Nephron progenitor cell (in vitro differentiated cells): ENCODE measurements around the gene MUTYH.
"Not testable (repeated sequence)": the region's sequence is repeated elsewhere in the genome, so short reads cannot be mapped to it uniquely, and the experiment has no call there.

ENCODE experiments used
- DNase-seq: peaks from one replicate; pipeline ENCODE4 v3.0.0; 2021
- H3K27ac Mint-ChIP-seq: 2 replicates; pipeline ENCODE4 v1.8.0; 2021; ENCODE audit warnings: mild to moderate bottlenecking, moderate library complexity, mixed read lengths
- H3K27me3 Mint-ChIP-seq: 2 replicates; pipeline ENCODE4 v1.8.0; 2021; ENCODE audit warnings: mild to moderate bottlenecking, low read depth, mixed read lengths; ENCODE audit not compliant: poor library complexity
- H3K36me3 Mint-ChIP-seq: 2 replicates; pipeline ENCODE4 v1.8.0; 2021; ENCODE audit warnings: low read depth, mixed read lengths
- H3K4me1 Mint-ChIP-seq: 2 replicates; pipeline ENCODE4 v1.8.0; 2021; ENCODE audit warnings: mixed read lengths
- H3K4me3 Mint-ChIP-seq: 2 replicates; pipeline ENCODE4 v1.8.0; 2021; ENCODE audit warnings: mild to moderate bottlenecking, moderate library complexity, mixed read lengths
- H3K9me3 Mint-ChIP-seq: 2 replicates; pipeline ENCODE4 v1.8.0; 2021; ENCODE audit warnings: mild to moderate bottlenecking, moderate library complexity, mixed read lengths
- TF ChIP-seq, protein P1 (sequence below): fragments of 200-600 bp; sonication (generic); IDR thresholded peaks from 2 replicates; pipeline ENCODE4 v1.5.0; 2021; ENCODE audit warnings: antibody characterized with exemption

Gene MUTYH

GRCh38 chr1:45299981-45300668, 40.1 kb downstream of the MUTYH start:
- DNase-seq, result peak; percentile 45
- TF ChIP-seq, protein P1, sequence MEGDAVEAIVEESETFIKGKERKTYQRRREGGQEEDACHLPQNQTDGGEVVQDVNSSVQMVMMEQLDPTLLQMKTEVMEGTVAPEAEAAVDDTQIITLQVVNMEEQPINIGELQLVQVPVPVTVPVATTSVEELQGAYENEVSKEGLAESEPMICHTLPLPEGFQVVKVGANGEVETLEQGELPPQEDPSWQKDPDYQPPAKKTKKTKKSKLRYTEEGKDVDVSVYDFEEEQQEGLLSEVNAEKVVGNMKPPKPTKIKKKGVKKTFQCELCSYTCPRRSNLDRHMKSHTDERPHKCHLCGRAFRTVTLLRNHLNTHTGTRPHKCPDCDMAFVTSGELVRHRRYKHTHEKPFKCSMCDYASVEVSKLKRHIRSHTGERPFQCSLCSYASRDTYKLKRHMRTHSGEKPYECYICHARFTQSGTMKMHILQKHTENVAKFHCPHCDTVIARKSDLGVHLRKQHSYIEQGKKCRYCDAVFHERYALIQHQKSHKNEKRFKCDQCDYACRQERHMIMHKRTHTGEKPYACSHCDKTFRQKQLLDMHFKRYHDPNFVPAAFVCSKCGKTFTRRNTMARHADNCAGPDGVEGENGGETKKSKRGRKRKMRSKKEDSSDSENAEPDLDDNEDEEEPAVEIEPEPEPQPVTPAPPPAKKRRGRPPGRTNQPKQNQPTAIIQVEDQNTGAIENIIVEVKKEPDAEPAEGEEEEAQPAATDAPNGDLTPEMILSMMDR, result peak; percentile 75
- H3K9me3 Mint-ChIP-seq, result no peaks in the 10 kb centered on the region
- H3K27ac Mint-ChIP-seq, result no peak overlapping the region
- H3K27me3 Mint-ChIP-seq, result peaks cover 5% of the 10 kb centered on the region
- no peak overlapping the region for H3K4me3 Mint-ChIP-seq
- H3K36me3 Mint-ChIP-seq, result no peaks in the 10 kb centered on the region
- peaks cover 60% of the 10 kb centered on the region for H3K4me1 Mint-ChIP-seq

DNA sequence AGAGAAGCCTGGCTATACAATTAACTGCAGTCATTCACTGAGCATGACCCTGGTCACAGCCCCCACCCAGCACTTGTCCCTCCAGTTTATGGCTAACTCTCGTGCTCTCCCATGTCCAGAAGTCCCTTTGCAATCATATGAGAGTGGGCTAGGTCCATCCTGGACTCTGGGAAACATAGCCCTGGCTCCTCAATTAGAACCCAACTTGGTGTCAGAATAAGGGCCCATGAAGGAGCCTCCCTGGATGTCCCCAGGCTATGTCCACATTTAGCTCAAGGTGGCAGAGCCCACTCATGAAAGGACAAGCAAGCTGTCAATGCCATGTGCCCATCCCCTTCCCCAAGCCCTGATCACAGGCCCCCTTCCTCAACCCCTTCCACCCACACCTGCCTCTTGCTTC, 40.9 kb downstream of the MUTYH start:
- TF ChIP-seq, protein P1, result no peak
- no peak for DNase-seq
- Mint-ChIP-seq H3K4me3 (no peak overlapping the region), H3K27ac (no peak overlapping the region), H3K4me1 (peaks cover 52% of the 10 kb centered on the region), H3K36me3 (no peaks in the 10 kb centered on the region), H3K27me3 (peaks cover 11% of the 10 kb centered on the region), H3K9me3 (no peaks in the 10 kb centered on the region)

DNA sequence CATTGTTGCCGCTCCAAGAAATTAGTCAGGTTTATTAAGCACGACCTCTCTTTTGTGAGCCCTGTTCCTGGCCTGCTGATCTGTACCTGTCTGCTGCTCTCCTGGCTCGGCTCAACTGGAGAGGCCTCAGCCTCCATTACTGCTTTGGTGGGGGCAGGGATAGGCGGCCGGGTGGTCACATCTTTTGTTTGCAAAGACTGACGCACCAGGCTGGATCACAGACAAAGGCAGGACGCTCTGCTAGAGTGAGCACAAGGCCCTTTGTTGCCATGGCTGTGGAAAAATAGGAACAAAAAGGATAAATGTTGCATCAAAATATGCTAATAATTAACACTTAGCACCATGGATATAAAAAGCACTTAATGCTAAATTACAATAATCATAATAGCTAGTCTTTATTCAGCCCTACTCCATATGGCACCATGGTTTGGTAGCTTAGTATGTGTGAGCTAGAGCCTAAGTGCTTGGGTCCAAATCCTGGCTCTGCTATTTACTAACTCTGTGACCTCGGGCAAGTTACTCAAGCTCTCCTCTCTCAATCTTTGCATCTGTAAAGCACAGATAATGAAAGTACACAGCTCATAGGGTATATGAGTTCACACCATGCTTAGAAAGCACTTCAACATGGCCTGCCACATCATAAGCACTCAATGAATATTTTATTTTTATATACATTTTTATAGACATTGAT, 42.4 kb downstream of the MUTYH start:
- H3K27ac Mint-ChIP-seq, result peak overlapping the region; percentile 93
- no peaks in the 10 kb centered on the region for H3K9me3 Mint-ChIP-seq
- H3K4me3 Mint-ChIP-seq, result no peak overlapping the region
- no peak for DNase-seq
- no peaks in the 10 kb centered on the region for H3K36me3 Mint-ChIP-seq
- H3K4me1 Mint-ChIP-seq, result peaks cover 48% of the 10 kb centered on the region
- H3K27me3 Mint-ChIP-seq, result peaks cover 11% of the 10 kb centered on the region
- TF ChIP-seq, protein P1, result no peak

- H3K27ac Mint-ChIP-seq, result no peak overlapping the region
Observed at GRCh38 chr1:45291716-45292115, 48.5 kb downstream of the MUTYH start.

GRCh38 chr1:45291002-45291401, 49.2 kb downstream of the MUTYH start:
- H3K4me3 Mint-ChIP-seq, H3K4me1 Mint-ChIP-seq, DNase-seq, H3K27me3 Mint-ChIP-seq, H3K36me3 Mint-ChIP-seq, H3K27ac Mint-ChIP-seq: not testable (repeated sequence)
- peaks cover 12% of the 10 kb centered on the region for H3K9me3 Mint-ChIP-seq

More at GRCh38 chr1:45291716-45292115, 48.5 kb downstream of the MUTYH start:
- H3K4me3 Mint-ChIP-seq, result no peak overlapping the region
- TF ChIP-seq, protein P1, result no peak
- H3K36me3 Mint-ChIP-seq, result no peaks in the 10 kb centered on the region
- peaks cover 6% of the 10 kb centered on the region for H3K27me3 Mint-ChIP-seq
- H3K9me3 Mint-ChIP-seq, result peaks cover 5% of the 10 kb centered on the region
- no peak for DNase-seq
- peaks cover 13% of the 10 kb centered on the region for H3K4me1 Mint-ChIP-seq

GRCh38 chr1:45286521-45286920, 53.7 kb downstream of the MUTYH start:
- DNase-seq, H3K4me3 Mint-ChIP-seq, H3K27ac Mint-ChIP-seq, H3K27me3 Mint-ChIP-seq, H3K4me1 Mint-ChIP-seq, H3K36me3 Mint-ChIP-seq: not testable (repeated sequence)
- peaks cover 36% of the 10 kb centered on the region for H3K9me3 Mint-ChIP-seq

GRCh38 chr1:45284858-45285257, 55.4 kb downstream of the MUTYH start:
- H3K27ac Mint-ChIP-seq, H3K4me3 Mint-ChIP-seq, H3K27me3 Mint-ChIP-seq, DNase-seq, H3K36me3 Mint-ChIP-seq, H3K4me1 Mint-ChIP-seq: not testable (repeated sequence)
- peaks cover 42% of the 10 kb centered on the region for H3K9me3 Mint-ChIP-seq
